GM12801 (cell line): Measurements from ENCODE around the gene SRR.

ENCODE experiments used
- CTCF ChIP-seq: IDR thresholded peaks from one replicate; pipeline ENCODE4 v1.5.1; 2011; ENCODE audit warnings: control low read depth; ENCODE audit not compliant: insufficient read length; ENCODE audit errors: extremely low read depth

Gene SRR

DNA sequence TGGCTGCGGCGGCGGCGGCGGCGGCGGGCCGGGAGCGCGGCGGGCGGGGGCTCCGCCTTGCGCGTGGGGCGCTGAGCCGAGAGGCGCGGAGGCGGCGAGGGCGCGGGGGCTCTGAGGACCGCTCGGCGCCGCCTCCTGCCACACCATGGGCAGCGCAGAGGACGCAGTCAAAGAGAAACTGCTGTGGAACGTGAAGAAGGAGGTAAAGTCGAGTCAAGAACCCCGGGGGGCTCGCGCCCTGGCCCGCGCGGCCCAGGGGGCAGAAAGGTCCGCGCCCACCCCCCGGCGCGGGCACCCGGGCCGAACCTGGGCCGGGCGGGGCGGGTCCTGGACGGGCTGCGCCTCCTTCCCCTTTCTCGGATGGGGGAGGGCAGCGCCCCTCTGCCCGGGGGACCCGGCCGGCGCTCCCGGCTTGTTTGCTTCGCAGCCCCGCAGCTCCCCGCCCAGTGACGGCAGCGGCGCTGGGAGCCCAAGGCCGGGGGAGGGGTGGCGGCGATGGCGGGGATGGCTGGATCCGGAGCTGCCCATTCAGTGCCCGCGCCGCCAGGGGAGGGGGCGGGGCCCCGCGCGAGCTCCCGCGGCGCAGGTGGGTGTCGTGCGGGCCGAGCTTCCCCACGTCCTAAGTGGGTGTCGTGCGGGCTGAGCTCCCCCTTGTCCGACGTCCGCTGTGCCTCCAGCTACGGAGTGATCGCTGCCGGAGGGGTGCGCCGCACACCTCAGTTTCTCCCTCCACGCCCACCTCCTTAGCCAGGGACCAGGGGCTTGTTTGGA, 34.0 kb downstream of the SRR start:
- TF ChIP-seq CTCF, result no peak

GRCh38 chr17:2338315-2338657, 34.5 kb downstream of the SRR start:
- TF ChIP-seq CTCF, result no peak

DNA sequence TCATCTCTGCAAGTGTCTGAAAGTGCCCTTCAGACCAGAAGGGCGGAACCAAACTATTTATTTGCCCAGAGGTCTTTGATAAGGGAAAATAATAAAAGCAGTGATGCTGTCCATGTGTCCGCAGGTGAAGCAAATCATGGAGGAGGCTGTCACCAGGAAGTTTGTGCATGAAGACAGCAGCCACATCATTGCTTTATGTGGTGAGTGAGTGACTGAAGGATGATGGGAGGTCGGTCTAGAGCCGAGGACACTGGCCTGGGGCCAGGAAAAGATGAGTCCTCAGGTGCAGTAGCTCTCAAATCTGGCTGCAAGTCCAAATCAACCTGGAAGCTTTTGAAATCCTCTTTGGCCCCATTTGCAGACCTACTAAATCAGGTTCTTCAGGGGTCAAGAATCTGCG, 39.7 kb downstream of the SRR start:
- no peak for TF ChIP-seq CTCF

GRCh38 chr17:2344528-2344927, 40.8 kb downstream of the SRR start:
- no peak for TF ChIP-seq CTCF

GRCh38 chr17:2346475-2346874, 42.7 kb downstream of the SRR start:
- TF ChIP-seq CTCF, result no peak

DNA sequence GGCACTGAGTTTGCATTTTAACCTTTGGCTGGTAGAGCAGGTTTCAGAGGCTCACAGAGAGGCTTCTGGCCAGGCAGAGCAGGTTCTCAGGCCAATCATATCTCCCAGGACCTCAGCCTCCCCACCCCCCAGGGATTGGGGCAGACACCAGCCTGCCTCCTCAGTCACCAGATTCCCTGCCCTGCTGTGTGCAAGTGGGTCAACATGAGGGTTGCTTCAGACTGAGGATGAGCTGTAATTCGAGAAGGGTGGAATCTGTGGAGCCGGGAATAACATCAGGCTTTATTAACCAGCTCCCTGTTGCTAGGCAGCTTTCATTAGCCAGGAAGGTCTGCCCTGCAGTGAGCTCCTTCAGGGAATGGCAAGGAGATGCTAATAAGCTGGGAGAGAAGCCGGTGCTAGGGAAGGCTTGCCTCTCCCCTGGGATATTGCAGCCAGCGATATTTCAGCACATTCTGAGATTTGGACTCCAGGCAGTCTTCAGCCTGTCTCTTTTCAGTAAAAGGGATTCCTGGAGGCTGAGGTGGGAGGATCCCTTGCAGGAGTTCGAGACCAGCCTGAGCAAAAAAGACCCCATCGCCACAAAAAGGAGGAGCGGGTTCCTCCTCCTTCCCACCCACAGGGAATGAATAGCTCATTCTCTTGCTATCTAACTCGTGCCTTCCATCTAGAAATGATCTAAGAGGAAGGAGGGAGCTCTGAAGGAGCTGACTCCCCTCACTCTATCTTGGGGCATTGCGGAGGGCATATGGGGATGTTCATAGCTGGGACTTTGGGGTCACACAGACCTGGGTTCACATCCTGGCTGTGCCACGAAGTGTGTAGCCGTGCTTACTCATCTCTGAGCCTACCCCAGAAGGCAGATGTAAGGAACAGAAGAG, 44.3 kb downstream of the SRR start:
- TF ChIP-seq CTCF, result no peak

- no peak for TF ChIP-seq CTCF
Measured at GRCh38 chr17:2351269-2351668, 47.5 kb downstream of the SRR start.
